ENCODE measurements around the gene TRIM63. TPM values are rescaled to one million over a fixed set of nuclear protein-coding genes. Genes with fewer than 3 reads are reported as not detected.
A peak's percentile ranks its signal among the peaks of the same experiment; 100 is the strongest.

TRIM63 gene
- total and polyA plus RNA-seq, 2 of the 13 experiments (the other 11 are each of a cell fraction or from before 2014, with no cell fraction given) = not detected

GRCh38 chr1:26046246-26047095 lies 21.0 kb downstream of the TRIM63 start:
- H2AFZ ChIP-seq (ENCODE audit: low read length) = no peak overlapping the region
- TF ChIP-seq ELF4 (CRISPR knock-in tag; IDR thresholded peaks at IDR 0.05; ENCODE audit: borderline replicate concordance) = no peak
- TF ChIP-seq ASH2L (IDR thresholded peaks at IDR 0.05; ENCODE audit: insufficient read length, low read depth, low read length) = no peak
- no peak for TF ChIP-seq DRAP1 (CRISPR knock-in tag; IDR thresholded peaks at IDR 0.05)
- no peak for TF ChIP-seq SETDB1 (CRISPR knock-in tag; IDR thresholded peaks at IDR 0.05; ENCODE audit: borderline replicate concordance)
- TF ChIP-seq ZNF512 (CRISPR knock-in tag; IDR thresholded peaks at IDR 0.05) = no peak
- no peak for TF ChIP-seq ATF1 (CRISPR knock-in tag; IDR thresholded peaks at IDR 0.05)
- no peak for TF ChIP-seq ZNF430 (CRISPR knock-in tag; IDR thresholded peaks at IDR 0.05)
- TF ChIP-seq ZNF446 (CRISPR knock-in tag; IDR thresholded peaks at IDR 0.05) = no peak
- no peak for TF ChIP-seq GTF2F1 (IDR thresholded peaks at IDR 0.05; ENCODE audit: low read length)
- TF ChIP-seq ZNF614 (CRISPR knock-in tag; IDR thresholded peaks at IDR 0.05; ENCODE audit: borderline replicate concordance) = no peak
- no peak for TF ChIP-seq BCLAF1 (IDR thresholded peaks at IDR 0.05)
- TF ChIP-seq FLYWCH1 (CRISPR knock-in tag; IDR thresholded peaks at IDR 0.05) = no peak
- no peak for TF ChIP-seq ZNF124 (CRISPR knock-in tag; IDR thresholded peaks at IDR 0.05)
- no peak for TF ChIP-seq SSRP1 (CRISPR knock-in tag; IDR thresholded peaks at IDR 0.05)
- TF ChIP-seq ZNF609 (CRISPR knock-in tag; IDR thresholded peaks at IDR 0.05; ENCODE audit: borderline replicate concordance) = no peak

More at GRCh38 chr1:26046246-26047095, 21.0 kb downstream of the TRIM63 start:
- Histone ChIP-seq H3K79me2 (ENCODE audit: insufficient read depth, low read length) (no peaks in the 10 kb centered on the region), H3K9me3 (ENCODE audit: low read length) (no peaks in the 10 kb centered on the region), H4K20me1 (ENCODE audit: insufficient read depth, low read length) (no peaks in the 10 kb centered on the region), H3K27me3 (ENCODE audit: control insufficient read depth in 1 of 2, insufficient read depth in 2 of 2, low read length in 2 of 2) (peaks cover 30 to 87% of the 10 kb centered on the region in 2 experiments), H3K4me3 (replicated peaks in 1 of 3; ENCODE audit: insufficient read depth in 1 of 3, low read depth in 2 of 3, low read length in 3 of 3) (no peak overlapping the region), H3K27ac (ENCODE audit: extremely low read length, insufficient read depth, low read length) (no peak overlapping the region), H3K36me3 (replicated peaks in 1 of 2; ENCODE audit: control insufficient read depth in 1 of 2, insufficient read depth in 2 of 2, low read length in 2 of 2) (no peaks in the 10 kb centered on the region), H3K4me2 (ENCODE audit: low read depth, low read length) (peak overlapping the region; percentile 19; the same call in 1 of the 2 replicates), H3K9ac (ENCODE audit: insufficient read depth, low read depth, low read length) (no peak overlapping the region), H3K4me1 (ENCODE audit: insufficient read depth, low read length) (no peaks in the 10 kb centered on the region)
- intact Hi-C loops (cut with micrococcal nuclease; ENCODE audit: unreplicated experiment) = no loop called here
- BruUV-seq (replicated peaks) = no TSS peak
- CTCF ChIA-PET (ENCODE audit: low intra/inter-chr PET ratio, low total read pairs) = no interaction called here
- in situ Hi-C loops (cut with HindIII; ENCODE audit: extremely low pct_ligation_motif_present, low pct_unique_long_range_greater_than_20kb) = no loop called here
- no CpG with 5 or more reads among the region's 57 CpGs for WGBS (ENCODE audit: low lambda C conversion rate)
- peak; percentile 25; the same call in 2 of the 3 replicates for ATAC-seq
- POLR2A ChIA-PET = no interaction called here
- DNase-seq (ENCODE audit: low spot score) = no peak
- no peak for FAIRE-seq
